Measurements from ENCODE around the gene TIMMDC1.

- TF ChIP-seq CTCF (conservative IDR thresholded peaks at IDR 0.05; ENCODE audit: low read depth, low read length): no peak
- TF ChIP-seq POLR2A (IDR thresholded peaks at IDR 0.05; ENCODE audit: low read depth, low read length): no peak
- no peak for TF ChIP-seq MAFK (IDR thresholded peaks at IDR 0.05; ENCODE audit: low read depth, low read length)
- no peak for TF ChIP-seq MAZ (IDR thresholded peaks at IDR 0.05; ENCODE audit: borderline replicate concordance, low read depth, low read length)
- TF ChIP-seq BHLHE40 (IDR thresholded peaks at IDR 0.05; ENCODE audit: low read depth, low read length): no peak
- no peak for TF ChIP-seq USF2 (IDR thresholded peaks at IDR 0.05; ENCODE audit: low read depth, low read length)
- no peak for TF ChIP-seq RFX5 (IDR thresholded peaks at IDR 0.05; ENCODE audit: low read depth, low read length)
- no peak for TF ChIP-seq CEBPB (IDR thresholded peaks at IDR 0.05; ENCODE audit: low read depth, low read length)
- TF ChIP-seq RAD21 (IDR thresholded peaks at IDR 0.05; ENCODE audit: low read length): no peak
- no peak for TF ChIP-seq SMC3 (IDR thresholded peaks at IDR 0.05; ENCODE audit: low read depth, low read length)
These were observed 59.5 kb downstream of the TIMMDC1 start for GRCh38 chr3:119557877-119558269.

All from IMR-90 (cell line).